ENCODE data around the gene FAM50A.

DNA sequence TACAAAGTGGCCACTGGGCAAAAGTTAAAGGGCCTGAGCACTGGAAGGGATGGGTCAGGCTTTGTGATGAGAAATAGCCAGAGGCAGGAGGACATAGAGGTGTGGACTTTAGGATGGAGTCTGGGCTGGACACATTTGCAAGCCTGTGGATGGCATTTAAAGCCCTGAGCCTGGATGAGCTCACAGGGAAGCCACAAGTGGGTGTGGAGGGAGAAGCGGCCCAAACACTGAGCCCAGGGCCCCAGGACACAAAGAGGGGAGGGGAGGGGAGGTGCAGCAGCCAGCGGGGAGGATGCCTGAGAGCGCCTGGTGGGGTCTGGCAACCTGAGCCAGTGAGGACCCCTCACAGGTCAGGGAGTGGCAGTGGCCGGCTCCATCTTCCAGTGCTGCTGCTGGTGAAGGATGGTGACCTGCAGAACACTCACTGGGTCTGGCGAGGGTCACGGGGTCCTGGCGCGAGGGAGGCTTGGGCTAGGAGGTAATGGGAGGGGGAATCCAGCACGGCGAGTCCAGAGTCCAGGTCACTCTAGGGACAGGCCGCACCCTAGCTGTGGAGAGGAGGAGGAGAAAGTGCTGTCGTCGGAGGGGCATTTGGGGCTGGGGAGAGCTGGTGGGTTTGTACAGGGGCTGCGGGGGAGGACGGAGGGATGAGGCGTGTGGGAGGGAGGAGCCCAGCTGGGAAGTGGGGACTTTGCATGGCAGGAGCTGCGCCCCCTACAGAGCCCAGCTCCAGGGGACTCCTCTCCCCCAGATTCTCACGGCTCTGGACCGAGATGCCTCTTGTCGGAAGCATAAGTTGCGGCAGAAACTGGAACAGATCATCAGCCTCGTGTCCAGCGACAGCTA is 28.1 kb downstream of the FAM50A start:
- TF ChIP-seq, protein P1, sequence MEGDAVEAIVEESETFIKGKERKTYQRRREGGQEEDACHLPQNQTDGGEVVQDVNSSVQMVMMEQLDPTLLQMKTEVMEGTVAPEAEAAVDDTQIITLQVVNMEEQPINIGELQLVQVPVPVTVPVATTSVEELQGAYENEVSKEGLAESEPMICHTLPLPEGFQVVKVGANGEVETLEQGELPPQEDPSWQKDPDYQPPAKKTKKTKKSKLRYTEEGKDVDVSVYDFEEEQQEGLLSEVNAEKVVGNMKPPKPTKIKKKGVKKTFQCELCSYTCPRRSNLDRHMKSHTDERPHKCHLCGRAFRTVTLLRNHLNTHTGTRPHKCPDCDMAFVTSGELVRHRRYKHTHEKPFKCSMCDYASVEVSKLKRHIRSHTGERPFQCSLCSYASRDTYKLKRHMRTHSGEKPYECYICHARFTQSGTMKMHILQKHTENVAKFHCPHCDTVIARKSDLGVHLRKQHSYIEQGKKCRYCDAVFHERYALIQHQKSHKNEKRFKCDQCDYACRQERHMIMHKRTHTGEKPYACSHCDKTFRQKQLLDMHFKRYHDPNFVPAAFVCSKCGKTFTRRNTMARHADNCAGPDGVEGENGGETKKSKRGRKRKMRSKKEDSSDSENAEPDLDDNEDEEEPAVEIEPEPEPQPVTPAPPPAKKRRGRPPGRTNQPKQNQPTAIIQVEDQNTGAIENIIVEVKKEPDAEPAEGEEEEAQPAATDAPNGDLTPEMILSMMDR (IDR thresholded peaks at IDR 0.05; ENCODE audit: low read depth, low read length), result no peak
- TF ChIP-seq, protein P2, sequence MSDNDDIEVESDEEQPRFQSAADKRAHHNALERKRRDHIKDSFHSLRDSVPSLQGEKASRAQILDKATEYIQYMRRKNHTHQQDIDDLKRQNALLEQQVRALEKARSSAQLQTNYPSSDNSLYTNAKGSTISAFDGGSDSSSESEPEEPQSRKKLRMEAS (IDR thresholded peaks at IDR 0.05; ENCODE audit: low read depth, low read length), result no peak
- no peak for TF ChIP-seq POLR2A (IDR thresholded peaks at IDR 0.05; ENCODE audit: extremely low read depth, insufficient read length)
- no peak for TF ChIP-seq MYC (IDR thresholded peaks at IDR 0.05; ENCODE audit: low read depth, low read length)
